GM12875 (cell line): ENCODE results near the gene HNRNPM.

ENCODE experiments used
- H3K4me3 ChIP-seq: one replicate; pipeline ENCODE4 v1.5.1; 2011; ENCODE audit warnings: low read depth, low read length, control low read depth
- CTCF ChIP-seq: IDR thresholded peaks from 2 replicates; pipeline ENCODE4 v1.5.1; 2011; ENCODE audit warnings: low read depth, mild to moderate bottlenecking, control low read depth, inconsistent platforms, low read length, moderate library complexity, borderline replicate concordance; ENCODE audit not compliant: insufficient read depth

HNRNPM gene

DNA sequence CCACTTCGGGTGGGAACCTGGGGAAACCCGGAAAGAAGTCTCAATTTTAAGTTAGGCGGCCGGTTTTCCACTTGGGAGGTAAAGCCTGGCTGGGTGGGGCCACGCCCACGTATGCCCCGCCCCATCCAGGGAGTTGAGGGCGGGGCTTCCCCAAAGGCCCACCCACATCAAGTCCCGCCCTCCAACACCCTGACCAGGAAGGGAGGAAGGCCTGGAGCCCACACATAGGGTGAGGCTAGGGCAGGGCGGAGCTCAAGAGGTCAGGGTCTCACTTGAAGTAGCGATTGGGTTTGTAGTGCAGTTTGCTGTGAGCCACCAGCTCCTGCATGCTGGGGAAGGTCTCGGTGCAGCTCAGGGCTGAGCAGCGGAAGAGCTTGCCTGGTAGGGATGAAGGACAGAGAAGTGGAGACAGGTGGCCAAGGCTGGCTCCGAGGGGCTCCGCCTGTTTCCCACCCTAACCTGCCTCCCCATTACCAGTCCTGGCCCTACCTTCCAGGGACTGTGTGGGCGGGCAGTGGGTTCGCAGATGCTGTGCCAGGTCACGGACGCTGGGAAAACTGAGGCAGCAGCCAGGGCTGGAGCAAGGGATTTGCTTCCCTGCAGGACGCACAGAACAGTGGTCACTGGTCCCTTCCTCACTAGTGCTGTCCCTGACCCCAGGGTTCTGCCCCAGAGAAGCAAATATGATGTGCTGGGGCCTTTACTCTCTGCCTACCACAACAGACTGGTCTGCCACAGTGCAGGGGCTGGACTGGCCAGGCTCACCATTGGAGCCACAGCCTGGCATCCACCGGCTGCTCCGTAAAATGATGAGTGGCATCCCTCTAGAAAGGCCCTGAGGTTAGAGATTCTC is 67.6 kb downstream of the HNRNPM start:
- H3K4me3 ChIP-seq = no peak overlapping the region
- TF ChIP-seq CTCF = no peak

GRCh38 chr19:8513036-8513686 is 68.4 kb downstream of the HNRNPM start:
- TF ChIP-seq CTCF = no peak
- H3K4me3 ChIP-seq = peak overlapping the region; percentile 95

GRCh38 chr19:8513687-8514504 is 69.1 kb downstream of the HNRNPM start, which contains the start of gene ZNF414:
TSS of gene ZNF414 (minus strand) at chr19:8514167. CDS start at chr19:8514046, 121 bp downstream.
- H3K4me3 ChIP-seq = peak within 1 kb of the TSS; percentile 95
- no peak for TF ChIP-seq CTCF

DNA sequence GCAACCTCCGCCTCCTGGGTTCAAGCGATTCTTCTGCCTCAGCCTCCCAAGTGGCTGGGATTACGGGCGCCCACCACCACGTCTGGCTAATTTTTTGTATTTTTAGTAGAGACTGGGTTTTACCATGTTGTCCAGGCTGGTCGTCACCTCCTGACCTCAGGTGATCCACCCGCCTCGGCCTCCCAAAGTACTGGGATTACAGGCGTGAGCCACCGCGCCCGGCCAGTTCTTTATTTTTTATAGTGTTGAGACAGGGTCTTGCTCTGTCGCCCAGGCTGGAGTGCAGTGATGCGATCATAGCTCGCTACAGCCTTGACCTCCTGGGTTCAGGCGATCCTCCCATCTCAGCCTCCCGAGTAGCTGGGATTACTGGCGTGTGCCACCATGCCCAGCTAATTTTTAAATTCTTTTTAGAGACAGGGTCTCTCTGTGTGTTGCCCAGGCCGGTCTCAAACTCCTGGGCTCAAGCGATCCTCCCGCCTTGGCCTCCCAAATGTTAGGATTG is 69.8 kb downstream of the HNRNPM start:
- peak overlapping the region; percentile 95 for H3K4me3 ChIP-seq

- TF ChIP-seq CTCF = no peak
- H3K4me3 ChIP-seq = no peak overlapping the region
Observed at GRCh38 chr19:8515317-8515716, 70.5 kb downstream of the HNRNPM start.

DNA sequence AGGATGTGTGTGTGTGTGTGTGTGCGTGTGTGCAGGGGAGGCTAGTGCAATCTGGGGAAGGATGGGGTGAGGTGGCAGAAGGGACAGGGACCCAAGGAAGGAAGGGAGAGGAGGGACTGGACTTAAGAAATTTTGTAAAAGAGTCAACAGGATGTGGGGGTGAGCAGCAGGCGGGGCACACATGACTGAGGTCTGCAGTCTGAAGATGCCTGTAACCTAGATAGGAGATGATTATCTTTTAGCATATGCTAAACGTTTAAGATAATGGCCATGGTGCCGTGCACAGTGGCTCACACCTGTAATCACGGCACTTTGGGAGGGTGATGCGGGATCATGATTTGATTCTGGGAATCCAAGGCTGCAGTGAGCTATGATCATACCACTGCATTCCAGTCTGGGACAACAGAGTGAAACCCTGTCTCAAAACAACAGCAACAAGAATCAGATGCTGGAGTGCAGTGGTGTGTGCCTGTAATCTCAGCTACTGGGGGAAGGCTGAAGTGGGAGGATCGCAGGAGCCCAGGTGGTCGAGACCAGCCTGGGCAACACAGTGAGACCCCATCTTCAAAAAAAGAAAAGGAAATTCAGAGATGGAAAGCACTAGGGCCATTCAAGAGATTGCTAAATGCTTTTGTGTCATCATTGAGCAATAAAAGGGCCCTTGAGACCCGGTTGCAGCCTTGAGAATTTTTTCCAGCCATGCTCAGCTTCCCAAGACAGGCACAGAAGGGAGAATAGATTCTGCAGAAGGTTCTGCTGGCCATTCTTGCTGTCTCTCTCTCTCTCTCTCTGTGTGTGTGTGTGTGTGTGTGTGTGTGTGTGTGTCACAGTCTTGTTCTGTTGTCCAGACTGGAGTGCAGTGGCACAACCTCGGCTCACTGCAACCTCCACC is 73.0 kb downstream of the HNRNPM start:
- TF ChIP-seq CTCF = no peak
- H3K4me3 ChIP-seq = no peak overlapping the region

DNA sequence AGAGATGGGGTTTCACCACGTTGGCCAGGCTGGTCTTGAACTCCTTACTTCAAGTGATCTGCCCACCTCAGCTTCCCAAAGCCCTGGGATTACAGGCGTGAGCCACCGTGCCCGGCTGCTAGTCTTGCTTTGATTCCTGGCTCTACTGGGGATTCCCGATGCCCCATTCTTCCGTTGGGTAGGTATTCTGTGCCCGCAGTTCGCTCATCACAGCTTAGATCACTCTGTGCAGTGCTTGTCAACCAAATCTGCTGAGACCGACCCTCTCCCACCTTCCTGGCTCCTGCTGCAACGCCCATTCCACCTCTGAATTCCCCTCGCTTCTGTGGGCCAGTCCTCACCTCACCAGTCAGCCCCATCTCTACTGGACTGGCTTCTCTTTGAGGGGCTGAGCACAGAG is 73.8 kb downstream of the HNRNPM start:
- TF ChIP-seq CTCF = no peak

More for the DNA sequence above, 73.8 kb downstream of the HNRNPM start:
- no peak overlapping the region for H3K4me3 ChIP-seq
